K562 (cell line): ENCODE data around the gene TSPAN15. TPM values are rescaled to one million over a fixed set of nuclear protein-coding genes. Genes with fewer than 3 reads are reported as not detected.

Experiments used
- ATAC-seq: fragments of 200-7000 bp; cut with Tn5 transposase; 3 replicates; pipeline ENCODE4 v1.9.1; 2020; ENCODE audit warnings: moderate library complexity
- BruUV-seq: library from RNA; stranded (reverse); fragments of 400-500 nt; replicated peaks from 2 replicates; lab custom pipeline; 2021; lab: Mats Ljungman, UMichigan
- CTCF ChIA-PET: fragments of 300-600 bp; formaldehyde crosslinking; extraction: SDS; loops from one replicate; lab custom pipeline; 2021; ENCODE audit warnings: low intra/inter-chr PET ratio; lab: Yijun Ruan, JAX
- POLR2A ChIA-PET: fragments of 300-600, 350-650 bp; sonication (Branson Sonifier 250); formaldehyde crosslinking; extraction: SDS; loops from one replicate; lab custom pipeline; 2021; ENCODE audit warnings: antibody characterized with exemption, inconsistent platforms; lab: Yijun Ruan, JAX
- DNase-seq, 4 experiments: peaks; one replicate each; pipeline versions ENCODE4 v3.0.0 to v3.0.0-alpha.2; 2011 to 2018; ENCODE audit warnings: low spot score in 3 of 4, mixed read lengths in 3 of 4; ENCODE audit errors: extremely low read depth in 1 of 4
- FAIRE-seq: peaks from 2 replicates; lab custom pipeline; 2011; peaks lifted over from hg19 to GRCh38; lab: Jason Lieb, UNC
- H2AFZ ChIP-seq: 2 replicates; pipeline ENCODE4 v1.6.0; 2011; ENCODE audit warnings: low read depth, low read length, control low read depth, inconsistent platforms
- H3K27ac ChIP-seq: fragments of 200-600 bp; 3 replicates; pipeline ENCODE4 v1.8.0; 2011; ENCODE audit warnings: low read depth, mild to moderate bottlenecking, control low read depth, inconsistent platforms, low read length, moderate library complexity, mixed read lengths; ENCODE audit errors: extremely low read depth
- H3K27me3 ChIP-seq, 2 experiments: fragments of 300-600 bp in 1 of 2; 2 replicates in 1 of 2; 3 replicates in 1 of 2; pipeline versions ENCODE4 v1.6.0 to v1.8.0; 2011; ENCODE audit warnings: inconsistent platforms in 2 of 2, low read length in 2 of 2, mild to moderate bottlenecking in 1 of 2, mixed read lengths in 1 of 2, moderate library complexity in 1 of 2; ENCODE audit not compliant: control insufficient read depth in 2 of 2, insufficient read depth in 2 of 2
- H3K36me3 ChIP-seq: fragments of 300-600 bp; 3 replicates; pipeline ENCODE4 v1.8.0; 2011; ENCODE audit warnings: mild to moderate bottlenecking, low read length, inconsistent platforms; ENCODE audit not compliant: control insufficient read depth, insufficient read depth
- H3K4me1 ChIP-seq, 2 experiments: fragments of 200-600 bp in 1 of 2; replicated peaks in 1 of 2; 2 replicates in 1 of 2; 3 replicates in 1 of 2; pipeline versions ENCODE4 v1.5.1 to v1.8.0; 2011; ENCODE audit warnings: inconsistent platforms in 2 of 2, low read length in 2 of 2, mild to moderate bottlenecking in 1 of 2, mixed read lengths in 1 of 2, moderate library complexity in 1 of 2; ENCODE audit not compliant: control insufficient read depth in 2 of 2, insufficient read depth in 2 of 2
- H3K4me2 ChIP-seq: 2 replicates; pipeline ENCODE4 v1.6.1; 2011; ENCODE audit warnings: low read length, control low read depth, inconsistent platforms, mixed read lengths; ENCODE audit not compliant: insufficient read depth
- H3K4me3 ChIP-seq: fragments of 200-600 bp; sonication (generic), shearing (Covaris generic); 2 replicates; pipeline ENCODE4 v1.5.1; 2016; ENCODE audit warnings: control low read depth, inconsistent platforms
- H3K79me2 ChIP-seq: fragments of 200-600 bp; 3 replicates; pipeline ENCODE4 v1.8.0; 2011; ENCODE audit warnings: low read length, inconsistent platforms; ENCODE audit not compliant: control insufficient read depth, insufficient read depth
- H3K9ac ChIP-seq, 2 experiments: 2 replicates each; pipeline versions ENCODE4 v1.6.0 to v1.6.1; 2011; ENCODE audit warnings: low read depth in 2 of 2, low read length in 2 of 2, control low read depth in 1 of 2, inconsistent platforms in 1 of 2, mild to moderate bottlenecking in 1 of 2, mixed read lengths in 1 of 2; ENCODE audit not compliant: insufficient read depth in 1 of 2
- H3K9me1 ChIP-seq: one replicate; pipeline ENCODE4 v1.6.0; 2011; ENCODE audit warnings: inconsistent platforms, mild to moderate bottlenecking, low read length, moderate library complexity; ENCODE audit not compliant: control insufficient read depth, insufficient read depth
- H3K9me3 ChIP-seq: replicated peaks from 2 replicates; pipeline ENCODE4 v1.5.1; 2011; ENCODE audit warnings: low read depth, low read length, inconsistent platforms; ENCODE audit not compliant: control insufficient read depth, insufficient read depth
- H4K20me1 ChIP-seq: replicated peaks from 2 replicates; pipeline ENCODE4 v1.6.1; 2011; ENCODE audit warnings: low read length, inconsistent platforms, mixed read lengths; ENCODE audit not compliant: control insufficient read depth, insufficient read depth
- BDP1 ChIP-seq: IDR thresholded peaks from 3 replicates; pipeline ENCODE4 v1.6.1; 2011; ENCODE audit not compliant: insufficient read length, insufficient read depth
- CBFB ChIP-seq: sonication (generic); formaldehyde crosslinking; IDR thresholded peaks from 2 replicates; pipeline ENCODE4 v1.4.0; 2020; ENCODE audit warnings: mild to moderate bottlenecking, missing genetic modification reagents
- CBX8 ChIP-seq: fragments of 200-600 bp; sonication (generic); IDR thresholded peaks from 2 replicates; pipeline ENCODE4 v1.6.1; 2012; ENCODE audit warnings: borderline replicate concordance, mixed run types, low read depth, mild to moderate bottlenecking, moderate library complexity, mixed read lengths, low read length, control low read depth, inconsistent platforms; ENCODE audit not compliant: poor library complexity, severe bottlenecking; ENCODE audit errors: extremely low read depth
- CEBPB ChIP-seq: fragments of 450-650 bp; IDR thresholded peaks from 2 replicates; pipeline ENCODE4 v1.6.1; 2016; ENCODE audit warnings: missing genetic modification characterization, missing compliant biosample characterization
- GTF2E2 ChIP-seq: fragments of 200-800 bp; sonication (Bioruptor generic); IDR thresholded peaks from 2 replicates; pipeline ENCODE4 v1.6.1; 2016; ENCODE audit warnings: missing genetic modification characterization, missing compliant biosample characterization
- HSF4 ChIP-seq: fragments of 250-450 bp; sonication (Bioruptor Pico); IDR thresholded peaks from 2 replicates; pipeline ENCODE4 v2.1.2; 2022; ENCODE audit warnings: mild to moderate bottlenecking, moderate library complexity, borderline replicate concordance
- MTA2 ChIP-seq: fragments of 450-650 bp; IDR thresholded peaks from 2 replicates; pipeline ENCODE4 v1.6.1; 2016; ENCODE audit warnings: low read depth
- NFE2 ChIP-seq: IDR thresholded peaks from 2 replicates; pipeline ENCODE4 v1.6.1; 2014; ENCODE audit warnings: antibody characterized with exemption, low read depth
- POLR2H ChIP-seq: IDR thresholded peaks from 2 replicates; pipeline ENCODE4 v1.6.1; 2016; ENCODE audit warnings: missing genetic modification characterization, low read depth, mild to moderate bottlenecking, control low read depth, missing compliant biosample characterization, moderate library complexity
- RBM25 ChIP-seq: fragments of 200-400 bp; formaldehyde crosslinking; IDR thresholded peaks from 2 replicates; pipeline ENCODE4 v1.6.1; 2018; ENCODE audit warnings: low read length, low read depth, moderate library complexity; ENCODE audit not compliant: severe bottlenecking
- TRIM24 ChIP-seq, 2 experiments: fragments of 450-650 bp; IDR thresholded peaks; 2 replicates each; pipeline ENCODE4 v1.6.1; 2016
- ZNF124 ChIP-seq: sonication (generic); formaldehyde crosslinking; IDR thresholded peaks from 2 replicates; pipeline ENCODE4 v1.8.1; 2022; ENCODE audit warnings: missing genetic modification reagents
- ZNF212 ChIP-seq: fragments of 450-650 bp; formaldehyde crosslinking; IDR thresholded peaks from 2 replicates; pipeline ENCODE4 v1.4.0; 2020; ENCODE audit warnings: mild to moderate bottlenecking
- ZNF224 ChIP-seq: sonication (generic); formaldehyde crosslinking; IDR thresholded peaks from 2 replicates; pipeline ENCODE4 v1.8.0; 2022; ENCODE audit warnings: mild to moderate bottlenecking, missing genetic modification reagents
- ZNF316 ChIP-seq: fragments of 450-650 bp; IDR thresholded peaks from 2 replicates; pipeline ENCODE4 v1.6.1; 2016
- ZNF408 ChIP-seq: fragments of 250-450 bp; sonication (Bioruptor Pico); IDR thresholded peaks from 2 replicates; pipeline ENCODE4 v1.4.0; 2020; ENCODE audit warnings: low read depth, mild to moderate bottlenecking, moderate library complexity
- ZNF507 ChIP-seq: conservative IDR thresholded peaks from 2 replicates; pipeline ENCODE4 v1.6.1; 2017; ENCODE audit warnings: missing genetic modification characterization, missing compliant biosample characterization
- WGBS: fragments of 100-300 bp; shearing (Covaris generic); methylation state at CpG from one replicate; pipeline ENCODE4 v1.1.6; 2016; ENCODE audit warnings: low coverage, mixed read lengths; ENCODE audit not compliant: insufficient coverage; ENCODE audit errors: missing lambda C conversion rate; 5-methylcytosine and 5-hydroxymethylcytosine counted together
- in situ Hi-C: fragments of 300-500 bp; cut with MboI; formaldehyde crosslinking; loops from 4 replicates; pipeline ENCODE4 v1.15.0; 2018; ENCODE audit warnings: inconsistent platforms, mixed read lengths
- intact Hi-C: fragments of 100-400 bp; cut with micrococcal nuclease; formaldehyde crosslinking; loops from 2 replicates; pipeline ENCODE4 v1.14.2; 2022
- polyA plus RNA-seq, 8 experiments: library from polyadenylated mRNA; depleted of rRNA in 4 of 8; stranded (reverse) in 5 of 8; unstranded in 3 of 8; fragments of >200 nt; fragmentation: Nextera tagmentation in 2 of 8; fragmentation: Illumina TruSeq in 1 of 8; extraction: Ambion mirVana in 2 of 8; extraction: Trizol in 1 of 8; gene quantifications; 2 replicates each; pipeline versions ENCODE4 v1.2.1 to v1.2.3, GENCODE V29; 2011 to 2014; ENCODE audit warnings: inconsistent platforms in 1 of 8, missing spikeins in 1 of 8
- total RNA-seq, 7 experiments: library from RNA; depleted of rRNA in 6 of 7; stranded (reverse); fragments of >200 nt in 6 of 7; fragmentation: Illumina TruSeq in 2 of 7; extraction: Trizol in 2 of 7; gene quantifications; 2 replicates each; pipeline versions ENCODE4 v1.2.1 to v1.2.3, GENCODE V29; 2011 to 2021; ENCODE audit warnings: low replicate concordance in 1 of 7
- TF ChIP-seq, protein P1 (sequence below): sonication (generic); formaldehyde crosslinking; IDR thresholded peaks from 2 replicates; pipeline ENCODE4 v1.8.0; 2023; ENCODE audit warnings: missing genetic modification reagents, mild to moderate bottlenecking, borderline replicate concordance

TSPAN15 gene
- total and polyA plus RNA-seq, 9 of the 15 experiments (the other 6 are each of a cell fraction or from before 2014, with no cell fraction given): 0.33 to 1.0 (median 0.45) TPM; not detected in 2

DNA sequence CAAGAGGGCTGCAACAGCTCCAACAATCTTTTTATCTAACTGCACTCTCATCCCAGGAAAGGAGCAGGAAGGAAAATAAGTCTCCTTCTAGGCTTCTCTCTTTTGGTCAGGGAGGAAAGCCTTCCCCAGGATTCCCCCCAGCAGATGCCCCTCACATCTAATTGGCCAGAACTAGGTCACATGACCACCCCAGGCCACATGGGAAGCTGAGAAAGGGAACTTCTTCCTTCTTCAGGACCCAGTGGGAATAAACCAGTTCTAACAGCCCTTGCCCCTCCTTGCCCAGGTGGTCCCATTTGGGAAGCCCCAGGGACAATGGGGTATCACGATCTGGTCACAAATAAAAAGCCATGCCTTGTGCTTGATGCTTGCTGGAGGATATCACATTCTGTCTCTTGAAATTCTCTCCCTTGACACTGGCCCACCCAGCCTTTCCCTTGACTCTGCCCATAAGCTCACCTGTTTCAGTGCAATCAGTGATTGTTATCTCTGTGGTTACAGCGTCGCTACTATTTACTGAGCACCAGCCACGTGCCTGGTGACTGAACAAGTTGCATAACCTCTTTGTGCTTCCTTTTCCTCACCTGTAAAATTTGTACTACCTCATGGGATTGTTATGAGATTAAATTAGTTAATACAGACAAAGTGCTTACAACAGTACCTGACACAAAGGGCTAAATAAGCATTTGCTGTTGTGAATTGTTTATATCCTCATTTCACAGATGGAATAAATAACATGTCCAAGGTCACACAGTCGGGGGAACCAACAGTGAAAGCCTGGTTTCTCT, 25.6 kb upstream of the TSPAN15 start:
- peak; percentile 58 for FAIRE-seq
- intact Hi-C loops: loop anchor here (5.0 kb wide), 1 partner anchor 212 kb away; no protein-coding TSS in a partner anchor
- ATAC-seq: no peak
- Histone ChIP-seq H3K79me2 (no peaks in the 10 kb centered on the region), H2AFZ (peak overlapping the region; percentile 52), H4K20me1 (no peaks in the 10 kb centered on the region), H3K27ac (no peak overlapping the region), H3K9me3 (no peaks in the 10 kb centered on the region), H3K27me3 (peaks cover 5 to 20% of the 10 kb centered on the region in 2 experiments; a peak in 2 of 5 replicates), H3K9ac (no peak overlapping the region), H3K9me1 (no peaks in the 10 kb centered on the region), H3K4me2 (no peak overlapping the region), H3K4me1 (peaks cover 6 to 15% of the 10 kb centered on the region in 2 experiments; a peak in 3 of 5 replicates), H3K36me3 (no peaks in the 10 kb centered on the region), H3K4me3 (no peak overlapping the region)
- CTCF ChIA-PET: interaction anchor here (3.7 kb wide), 1 partner anchor 82 kb away, joined by 52 read pairs; no protein-coding TSS in a partner anchor
- BruUV-seq: no TSS peak
- POLR2A ChIA-PET: interaction anchor here (0.8 to 1.3 kb wide), 4 partner anchors 13 to 121 kb away, joined by 3 read pairs; no protein-coding TSS in a partner anchor
- WGBS: 10% methylated on average over 5 of the region's 5 CpGs
- DNase-seq: peak in 1 of 4 experiments; percentile 54
- in situ Hi-C loops: no loop called here
- no peak for TF ChIP-seq ZNF124 (CRISPR knock-in tag)
- TF ChIP-seq, protein P1, sequence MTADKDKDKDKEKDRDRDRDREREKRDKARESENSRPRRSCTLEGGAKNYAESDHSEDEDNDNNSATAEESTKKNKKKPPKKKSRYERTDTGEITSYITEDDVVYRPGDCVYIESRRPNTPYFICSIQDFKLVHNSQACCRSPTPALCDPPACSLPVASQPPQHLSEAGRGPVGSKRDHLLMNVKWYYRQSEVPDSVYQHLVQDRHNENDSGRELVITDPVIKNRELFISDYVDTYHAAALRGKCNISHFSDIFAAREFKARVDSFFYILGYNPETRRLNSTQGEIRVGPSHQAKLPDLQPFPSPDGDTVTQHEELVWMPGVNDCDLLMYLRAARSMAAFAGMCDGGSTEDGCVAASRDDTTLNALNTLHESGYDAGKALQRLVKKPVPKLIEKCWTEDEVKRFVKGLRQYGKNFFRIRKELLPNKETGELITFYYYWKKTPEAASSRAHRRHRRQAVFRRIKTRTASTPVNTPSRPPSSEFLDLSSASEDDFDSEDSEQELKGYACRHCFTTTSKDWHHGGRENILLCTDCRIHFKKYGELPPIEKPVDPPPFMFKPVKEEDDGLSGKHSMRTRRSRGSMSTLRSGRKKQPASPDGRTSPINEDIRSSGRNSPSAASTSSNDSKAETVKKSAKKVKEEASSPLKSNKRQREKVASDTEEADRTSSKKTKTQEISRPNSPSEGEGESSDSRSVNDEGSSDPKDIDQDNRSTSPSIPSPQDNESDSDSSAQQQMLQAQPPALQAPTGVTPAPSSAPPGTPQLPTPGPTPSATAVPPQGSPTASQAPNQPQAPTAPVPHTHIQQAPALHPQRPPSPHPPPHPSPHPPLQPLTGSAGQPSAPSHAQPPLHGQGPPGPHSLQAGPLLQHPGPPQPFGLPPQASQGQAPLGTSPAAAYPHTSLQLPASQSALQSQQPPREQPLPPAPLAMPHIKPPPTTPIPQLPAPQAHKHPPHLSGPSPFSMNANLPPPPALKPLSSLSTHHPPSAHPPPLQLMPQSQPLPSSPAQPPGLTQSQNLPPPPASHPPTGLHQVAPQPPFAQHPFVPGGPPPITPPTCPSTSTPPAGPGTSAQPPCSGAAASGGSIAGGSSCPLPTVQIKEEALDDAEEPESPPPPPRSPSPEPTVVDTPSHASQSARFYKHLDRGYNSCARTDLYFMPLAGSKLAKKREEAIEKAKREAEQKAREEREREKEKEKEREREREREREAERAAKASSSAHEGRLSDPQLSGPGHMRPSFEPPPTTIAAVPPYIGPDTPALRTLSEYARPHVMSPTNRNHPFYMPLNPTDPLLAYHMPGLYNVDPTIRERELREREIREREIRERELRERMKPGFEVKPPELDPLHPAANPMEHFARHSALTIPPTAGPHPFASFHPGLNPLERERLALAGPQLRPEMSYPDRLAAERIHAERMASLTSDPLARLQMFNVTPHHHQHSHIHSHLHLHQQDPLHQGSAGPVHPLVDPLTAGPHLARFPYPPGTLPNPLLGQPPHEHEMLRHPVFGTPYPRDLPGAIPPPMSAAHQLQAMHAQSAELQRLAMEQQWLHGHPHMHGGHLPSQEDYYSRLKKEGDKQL (CRISPR knock-in tag): no peak
- TF ChIP-seq BDP1: no peak
- no peak for TF ChIP-seq GTF2E2
- TF ChIP-seq MTA2: no peak
- TF ChIP-seq HSF4 (CRISPR knock-in tag): no peak
- TF ChIP-seq POLR2H (tag): no peak
- 0 out of 2 replicates have a peak, but pooled peaks have one; percentile 30 for TF ChIP-seq CBFB
- TF ChIP-seq CBX8: no peak
- no peak for TF ChIP-seq ZNF224
- TF ChIP-seq NFE2: no peak
- TF ChIP-seq CEBPB (tag): peak; percentile 69
- TF ChIP-seq RBM25: peak; percentile 11
- TF ChIP-seq ZNF507 (tag): no peak
- TF ChIP-seq ZNF212 (CRISPR knock-in tag): no peak
- no peak for TF ChIP-seq ZNF316
- TF ChIP-seq TRIM24 (IDR thresholded peaks at IDR 0.05): no peak
- no peak for TF ChIP-seq ZNF408 (CRISPR knock-in tag)
